Inferior parietal cortex (tissue), 1 donor: ENCODE results near the gene FOXC1.

Source experiments
- DNase-seq: peaks from one replicate; pipeline ENCODE4 v3.0.0-alpha.2; 2016; ENCODE audit errors: extremely low spot score

The FOXC1 gene

GRCh38 chr6:1643830-1644445, 34.2 kb downstream of the FOXC1 start:
- no peak for DNase-seq

GRCh38 chr6:1644516-1645060, 34.9 kb downstream of the FOXC1 start:
- DNase-seq, result no peak

- DNase-seq, result no peak
Observed at GRCh38 chr6:1645466-1646185, 35.9 kb downstream of the FOXC1 start.

GRCh38 chr6:1651362-1651761, 41.6 kb downstream of the FOXC1 start:
- DNase-seq, result no peak

- no peak for DNase-seq
Observed at GRCh38 chr6:1652842-1653241, 43.1 kb downstream of the FOXC1 start.

GRCh38 chr6:1654054-1654453, 44.3 kb downstream of the FOXC1 start:
- DNase-seq, result no peak

GRCh38 chr6:1657116-1657770, 47.5 kb downstream of the FOXC1 start:
- DNase-seq, result no peak

GRCh38 chr6:1657771-1658165, 48.1 kb downstream of the FOXC1 start:
- DNase-seq, result no peak

- no peak for DNase-seq
Observed at GRCh38 chr6:1658212-1659005, 48.7 kb downstream of the FOXC1 start.

GRCh38 chr6:1659816-1660215, 50.1 kb downstream of the FOXC1 start:
- no peak for DNase-seq

- DNase-seq, result no peak
Observed at GRCh38 chr6:1662534-1662933, 52.8 kb downstream of the FOXC1 start.
